Measurements from ENCODE around the gene RNPS1. TPM values are rescaled to one million over a fixed set of nuclear protein-coding genes. Genes with fewer than 3 reads are reported as not detected.
"Not testable (repeated sequence)": the region's sequence is repeated elsewhere in the genome, so short reads cannot be mapped to it uniquely, and the experiment has no call there.

RNPS1 gene
- total RNA-seq, 1 experiment from 2014 or later = 131 TPM

DNA sequence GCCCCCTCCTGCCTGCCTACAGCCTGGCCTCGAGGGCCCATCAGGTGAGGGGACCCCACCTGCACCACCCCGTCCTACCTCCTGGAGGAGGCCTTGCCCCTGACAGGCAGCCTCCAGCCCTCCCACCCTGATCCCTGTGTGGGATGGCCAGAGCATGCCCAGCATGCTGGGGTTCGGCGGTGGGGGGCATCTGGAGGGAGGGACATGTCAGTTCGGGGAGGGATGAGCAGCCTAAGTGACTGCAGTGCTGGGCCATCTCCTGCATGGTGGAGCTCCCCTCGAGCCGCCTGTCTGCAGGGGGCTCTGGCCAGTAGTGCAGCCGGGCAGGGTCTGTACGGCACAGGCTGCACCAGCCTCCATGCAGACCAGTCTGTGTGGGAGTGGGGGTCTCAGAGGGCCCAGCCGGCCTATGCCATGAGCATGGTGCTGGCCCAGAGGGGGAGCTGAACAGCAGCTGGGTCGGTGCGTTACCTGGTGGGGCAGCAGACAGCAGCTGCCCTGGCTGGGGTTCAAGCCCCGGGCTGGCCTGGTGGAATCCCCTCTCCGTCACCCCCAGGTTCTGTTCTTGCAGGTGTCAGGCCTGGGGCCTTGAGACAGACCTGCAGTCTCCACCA lies 4.0 kb upstream of the RNPS1 start:
- Histone ChIP-seq H3K36me3 (ENCODE audit: low read depth, low read length) (no peaks in the 10 kb centered on the region), H3K9me2 (replicated peaks; ENCODE audit: low read length) (no peaks in the 10 kb centered on the region), H3K27ac (ENCODE audit: low read length) (no peak overlapping the region), H3K9me3 (ENCODE audit: low read length) (no peaks in the 10 kb centered on the region), H3K27me3 (ENCODE audit: low read length) (no peaks in the 10 kb centered on the region), H3K4me3 (ENCODE audit: low read length) (no peak overlapping the region), H3K4me2 (ENCODE audit: low read length) (no peak overlapping the region), H4K20me1 (ENCODE audit: low read length) (no peaks in the 10 kb centered on the region), H2AFZ (ENCODE audit: low read length) (no peak overlapping the region), H3K79me2 (ENCODE audit: low read length) (peaks cover 29% of the 10 kb centered on the region), H3K4me1 (ENCODE audit: insufficient read depth, low read length) (peaks cover 7% of the 10 kb centered on the region; the same call in 1 of the 2 replicates), H3K9ac (ENCODE audit: low read length) (no peak overlapping the region), H3F3A (ENCODE audit: low read length, unreplicated experiment) (no peaks in the 10 kb centered on the region)
- POLR2A ChIA-PET (ENCODE audit: unreplicated experiment) = no interaction called here
- intact Hi-C loops (cut with micrococcal nuclease) = no loop called here
- TF ChIP-seq EZH2 (IDR thresholded peaks at IDR 0.05; ENCODE audit: low read length, unreplicated experiment) (no peak), EZH2phosphoT487 (IDR thresholded peaks at IDR 0.05; ENCODE audit: borderline replicate concordance, low read length) (no peak)
- TF ChIP-seq, protein P1, sequence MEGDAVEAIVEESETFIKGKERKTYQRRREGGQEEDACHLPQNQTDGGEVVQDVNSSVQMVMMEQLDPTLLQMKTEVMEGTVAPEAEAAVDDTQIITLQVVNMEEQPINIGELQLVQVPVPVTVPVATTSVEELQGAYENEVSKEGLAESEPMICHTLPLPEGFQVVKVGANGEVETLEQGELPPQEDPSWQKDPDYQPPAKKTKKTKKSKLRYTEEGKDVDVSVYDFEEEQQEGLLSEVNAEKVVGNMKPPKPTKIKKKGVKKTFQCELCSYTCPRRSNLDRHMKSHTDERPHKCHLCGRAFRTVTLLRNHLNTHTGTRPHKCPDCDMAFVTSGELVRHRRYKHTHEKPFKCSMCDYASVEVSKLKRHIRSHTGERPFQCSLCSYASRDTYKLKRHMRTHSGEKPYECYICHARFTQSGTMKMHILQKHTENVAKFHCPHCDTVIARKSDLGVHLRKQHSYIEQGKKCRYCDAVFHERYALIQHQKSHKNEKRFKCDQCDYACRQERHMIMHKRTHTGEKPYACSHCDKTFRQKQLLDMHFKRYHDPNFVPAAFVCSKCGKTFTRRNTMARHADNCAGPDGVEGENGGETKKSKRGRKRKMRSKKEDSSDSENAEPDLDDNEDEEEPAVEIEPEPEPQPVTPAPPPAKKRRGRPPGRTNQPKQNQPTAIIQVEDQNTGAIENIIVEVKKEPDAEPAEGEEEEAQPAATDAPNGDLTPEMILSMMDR (conservative IDR thresholded peaks at IDR 0.05; ENCODE audit: low read depth, low read length) = no peak
- BruUV-seq (replicated peaks) = no TSS peak
- no peak for ATAC-seq
- DNase-seq = no peak
- CTCF ChIA-PET = no interaction called here

DNA sequence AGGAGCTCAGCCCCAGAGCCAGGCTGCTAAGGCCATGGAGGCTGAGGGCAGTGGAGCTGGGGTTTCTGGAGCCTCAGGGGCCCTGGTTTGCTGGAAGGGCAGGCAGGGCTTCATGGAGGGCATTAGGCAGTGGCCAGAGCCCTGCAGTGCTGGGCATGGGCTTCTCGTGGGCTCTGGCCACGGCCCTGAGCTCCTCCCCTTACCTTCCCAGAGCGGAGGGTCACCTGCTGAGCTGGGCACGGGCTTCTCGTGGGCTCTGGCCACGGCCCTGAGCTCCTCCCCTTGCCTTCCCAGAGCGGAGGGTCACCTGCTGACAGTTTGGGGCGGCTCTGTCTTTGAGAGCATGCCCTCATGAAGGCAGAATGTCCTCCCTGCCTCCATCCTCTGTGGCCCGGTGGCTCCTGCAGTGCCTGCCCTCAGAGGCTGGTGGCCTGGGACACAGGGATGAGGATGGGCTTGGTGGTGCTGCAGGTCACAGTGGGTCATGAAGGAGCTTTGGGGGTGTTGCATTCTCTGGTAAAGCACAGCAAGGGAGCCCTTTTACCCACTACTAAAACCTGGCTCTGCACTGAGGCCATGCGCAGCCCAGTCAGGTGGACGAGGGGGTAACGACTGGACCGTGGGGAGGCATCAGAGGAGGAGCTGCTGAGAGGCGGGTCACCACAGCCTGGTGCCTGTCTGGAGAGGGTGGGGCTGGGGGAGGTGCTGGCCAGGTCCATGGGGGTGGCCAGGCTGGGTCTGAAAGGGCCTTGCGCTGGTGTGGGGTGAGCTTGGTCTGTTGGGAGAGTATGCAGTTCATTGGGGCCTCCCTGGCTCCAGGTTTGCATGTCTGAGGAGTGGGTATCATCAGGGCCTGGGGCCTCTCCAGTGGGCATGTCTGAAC lies 2.9 kb upstream of the RNPS1 start:
- Histone ChIP-seq H3F3A (ENCODE audit: low read length, unreplicated experiment) (no peaks in the 10 kb centered on the region), H3K27me3 (ENCODE audit: low read length) (no peaks in the 10 kb centered on the region), H2AFZ (ENCODE audit: low read length) (no peak overlapping the region), H3K4me3 (ENCODE audit: low read length) (no peak overlapping the region), H4K20me1 (ENCODE audit: low read length) (peaks cover 8% of the 10 kb centered on the region), H3K4me2 (ENCODE audit: low read length) (no peak overlapping the region), H3K27ac (ENCODE audit: low read length) (no peak overlapping the region), H3K9me2 (replicated peaks; ENCODE audit: low read length) (no peaks in the 10 kb centered on the region), H3K79me2 (ENCODE audit: low read length) (peaks cover 41% of the 10 kb centered on the region), H3K9ac (ENCODE audit: low read length) (no peak overlapping the region), H3K36me3 (ENCODE audit: low read depth, low read length) (peaks cover 1% of the 10 kb centered on the region; the same call in 1 of the 2 replicates), H3K9me3 (ENCODE audit: low read length) (no peaks in the 10 kb centered on the region), H3K4me1 (ENCODE audit: insufficient read depth, low read length) (peaks cover 10% of the 10 kb centered on the region)
- no peak for TF ChIP-seq EZH2phosphoT487 (IDR thresholded peaks at IDR 0.05; ENCODE audit: borderline replicate concordance, low read length)
- TF ChIP-seq, protein P1 (conservative IDR thresholded peaks at IDR 0.05; ENCODE audit: low read depth, low read length) = no peak
- no peak for TF ChIP-seq EZH2 (IDR thresholded peaks at IDR 0.05; ENCODE audit: low read length, unreplicated experiment)
- no peak for DNase-seq
- ChIA-PET CTCF (no interaction called here), POLR2A (ENCODE audit: unreplicated experiment) (no interaction called here)
- no peak for ATAC-seq
- BruUV-seq (replicated peaks) = no TSS peak
- intact Hi-C loops (cut with micrococcal nuclease) = no loop called here

DNA sequence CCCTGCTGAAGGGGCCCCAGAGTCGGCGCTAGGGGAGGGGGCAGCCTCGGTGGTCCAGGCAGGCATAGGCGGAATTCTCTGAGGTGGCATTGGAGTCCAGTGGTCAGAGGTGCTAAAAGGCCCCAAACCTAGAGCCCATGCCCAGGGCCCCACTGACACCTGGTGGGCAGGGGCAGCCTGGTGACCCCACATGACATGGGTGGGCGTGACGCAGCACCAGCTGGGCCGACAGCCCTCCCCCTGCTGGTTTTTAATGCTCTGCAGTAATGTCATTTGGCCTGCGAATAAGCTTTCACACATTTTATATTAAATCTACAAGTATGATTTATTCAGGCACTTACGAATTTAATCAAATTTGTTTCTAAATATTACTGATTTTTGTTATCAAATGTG lies 2.1 kb upstream of the RNPS1 start:
- Histone ChIP-seq H3K36me3 (ENCODE audit: low read depth, low read length) (peaks cover 6% of the 10 kb centered on the region; the same call in 1 of the 2 replicates), H4K20me1 (ENCODE audit: low read length) (peaks cover 16% of the 10 kb centered on the region), H3K4me2 (ENCODE audit: low read length) (peak overlapping the region; percentile 93; the same call in 1 of the 2 replicates), H3K9me2 (replicated peaks; ENCODE audit: low read length) (no peaks in the 10 kb centered on the region), H3K4me3 (ENCODE audit: low read length) (no peak overlapping the region), H3K27ac (ENCODE audit: low read length) (no peak overlapping the region), H3K4me1 (ENCODE audit: insufficient read depth, low read length) (peaks cover 13% of the 10 kb centered on the region), H3K9me3 (ENCODE audit: low read length) (no peaks in the 10 kb centered on the region), H3K79me2 (ENCODE audit: low read length) (peaks cover 48% of the 10 kb centered on the region), H3F3A (ENCODE audit: low read length, unreplicated experiment) (no peaks in the 10 kb centered on the region), H2AFZ (ENCODE audit: low read length) (no peak overlapping the region), H3K27me3 (ENCODE audit: low read length) (no peaks in the 10 kb centered on the region), H3K9ac (ENCODE audit: low read length) (no peak overlapping the region)
- POLR2A ChIA-PET (ENCODE audit: unreplicated experiment) = no interaction called here
- DNase-seq (no peak), ATAC-seq (no peak)
- TF ChIP-seq, protein P1 (conservative IDR thresholded peaks at IDR 0.05; ENCODE audit: low read depth, low read length) = no peak
- no peak for TF ChIP-seq EZH2 (IDR thresholded peaks at IDR 0.05; ENCODE audit: low read length, unreplicated experiment)
- no peak for TF ChIP-seq EZH2phosphoT487 (IDR thresholded peaks at IDR 0.05; ENCODE audit: borderline replicate concordance, low read length)
- intact Hi-C loops (cut with micrococcal nuclease) = no loop called here
- CTCF ChIA-PET = no interaction called here
- no TSS peak for BruUV-seq (replicated peaks)

DNA sequence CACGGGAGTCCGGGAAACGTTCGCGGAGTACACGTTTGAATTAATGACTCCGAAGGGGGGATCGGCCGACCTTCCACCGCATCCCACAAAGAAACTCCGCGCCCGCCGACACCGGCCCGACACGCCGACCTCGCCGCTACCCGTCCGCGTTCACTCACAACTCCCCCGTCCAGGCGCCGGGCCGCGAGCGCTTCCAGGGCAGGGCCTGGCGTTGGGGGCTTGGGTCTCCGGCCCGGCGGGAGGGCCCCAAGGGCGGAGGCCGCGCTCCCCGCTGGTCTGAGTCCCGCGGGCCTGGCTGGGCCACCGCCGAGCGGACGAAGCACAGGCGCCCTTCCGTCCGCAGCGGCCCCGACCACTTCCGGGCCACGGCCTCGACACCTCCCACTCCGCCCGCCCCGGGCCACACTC lies 417 bp downstream of the RNPS1 start:
- POLR2A ChIA-PET (ENCODE audit: unreplicated experiment); H3K27me3 ChIP-seq (ENCODE audit: low read length); H3F3A ChIP-seq (ENCODE audit: low read length, unreplicated experiment); H3K9me2 ChIP-seq (replicated peaks; ENCODE audit: low read length); CTCF ChIA-PET; H3K9me3 ChIP-seq (ENCODE audit: low read length); intact Hi-C loops (cut with micrococcal nuclease); BruUV-seq (replicated peaks); DNase-seq: not testable (repeated sequence)
- Histone ChIP-seq H3K36me3 (ENCODE audit: low read depth, low read length) (peaks cover 21% of the 10 kb centered on the region), H3K4me1 (ENCODE audit: insufficient read depth, low read length) (peaks cover 13% of the 10 kb centered on the region), H3K4me2 (ENCODE audit: low read length) (peak overlapping the region; percentile 93), H4K20me1 (ENCODE audit: low read length) (peaks cover 33% of the 10 kb centered on the region), H3K27ac (ENCODE audit: low read length) (peak overlapping the region; percentile 89), H3K79me2 (ENCODE audit: low read length) (peaks cover 74% of the 10 kb centered on the region), H3K4me3 (ENCODE audit: low read length) (peak overlapping the region; percentile 80), H3K9ac (ENCODE audit: low read length) (peak overlapping the region; percentile 95), H2AFZ (ENCODE audit: low read length) (peak overlapping the region; percentile 82)
- peak; percentile 66 for ATAC-seq
